GM21576 (cell line): Measurements from ENCODE around the gene IZUMO3.
"Not testable (repeated sequence)": the region's sequence is repeated elsewhere in the genome, so short reads cannot be mapped to it uniquely, and the experiment has no call there.

ENCODE experiments used
- ATAC-seq: cut with Tn5 transposase; IDR thresholded peaks from one replicate; pipeline ENCODE4 v1.9.1; 2021; ENCODE audit warnings: mild to moderate bottlenecking, moderate library complexity; ENCODE audit not compliant: unreplicated experiment

IZUMO3 gene

DNA sequence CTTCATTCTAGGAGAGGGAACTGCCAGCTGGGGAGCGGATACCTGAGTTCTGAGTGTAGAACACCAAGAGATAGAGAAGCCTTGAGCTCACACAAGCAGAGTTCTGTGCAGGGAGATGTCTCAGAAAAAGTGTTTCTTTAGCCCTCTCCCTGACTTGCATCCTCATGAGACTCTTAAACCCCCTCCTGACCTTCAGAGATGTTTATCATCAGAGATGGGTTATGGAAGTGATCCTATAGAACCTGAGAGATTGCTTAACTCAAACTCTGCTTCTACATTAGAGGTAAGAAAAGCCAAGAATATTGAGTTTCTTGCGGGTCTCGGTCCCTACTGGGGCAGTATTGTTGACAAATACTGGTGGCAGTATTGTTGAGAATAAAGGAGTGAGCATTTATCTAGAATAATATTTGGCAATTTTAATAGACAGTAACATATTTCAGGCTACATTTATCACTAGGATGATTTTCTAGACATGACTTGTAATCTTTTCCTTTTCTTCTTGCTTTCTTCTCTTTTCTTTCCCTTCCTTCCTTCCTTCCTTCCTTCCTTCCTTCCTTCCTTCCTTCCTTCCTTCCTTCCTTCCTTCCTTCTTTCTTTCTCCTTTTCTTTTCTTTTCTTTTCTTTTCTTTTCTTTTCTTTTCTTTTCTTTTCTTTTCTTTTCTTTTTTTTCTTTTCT, at the start of gene IZUMO3:
Gene IZUMO3, minus strand, starts transcription at position 51 of the 676 bp plus-strand sequence. CDS start 248 bp downstream, outside the sequence.
- ATAC-seq, result no peak

DNA sequence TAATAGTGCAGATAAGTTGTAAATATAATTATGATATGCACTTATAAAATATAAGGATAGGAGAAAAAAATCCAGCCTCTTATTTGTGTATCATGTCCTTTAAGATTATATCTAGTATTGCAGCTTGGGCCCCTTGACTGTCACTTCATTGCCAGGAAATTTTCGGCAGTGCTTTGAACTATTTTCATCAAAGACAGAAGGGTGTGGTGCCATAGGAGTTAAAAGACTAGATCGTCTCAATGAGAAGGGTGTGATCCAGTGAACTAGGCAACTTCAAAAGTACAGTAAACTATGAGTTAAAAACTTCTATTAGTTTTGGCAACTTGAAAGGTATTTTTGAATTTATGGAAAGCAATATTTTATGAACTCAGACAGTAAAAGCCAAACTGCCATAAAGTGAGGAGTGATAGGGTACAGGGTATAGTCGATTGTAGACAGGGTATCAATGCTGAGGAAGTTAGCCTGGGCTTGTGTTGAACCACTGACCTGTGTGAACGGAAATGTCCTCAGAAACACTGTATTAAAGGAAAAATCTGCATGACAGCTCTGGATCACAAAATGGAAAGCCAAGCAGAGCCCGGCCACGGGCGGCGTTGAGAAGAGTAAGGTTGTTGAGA, 48.6 kb upstream of the IZUMO3 start:
- ATAC-seq, result no peak

DNA sequence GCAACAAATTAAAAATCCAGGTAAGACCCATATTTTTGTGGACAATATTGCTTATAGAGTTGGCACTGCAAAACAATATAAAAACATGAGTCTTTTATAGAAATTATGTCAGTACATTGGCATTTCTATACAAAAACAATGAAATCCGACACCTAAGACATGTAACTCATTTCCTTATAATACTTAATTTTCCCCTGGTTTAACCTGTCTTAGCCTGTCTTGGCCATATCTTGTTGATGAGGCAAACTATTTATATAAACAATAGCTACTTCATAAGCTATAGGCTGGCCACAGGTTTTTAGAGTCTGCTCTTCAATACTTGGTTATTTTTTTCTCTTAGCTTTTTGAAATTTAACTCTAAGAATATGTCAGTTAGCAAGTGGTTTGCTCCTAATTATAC, 44.7 kb upstream of the IZUMO3 start:
- ATAC-seq, result no peak

DNA sequence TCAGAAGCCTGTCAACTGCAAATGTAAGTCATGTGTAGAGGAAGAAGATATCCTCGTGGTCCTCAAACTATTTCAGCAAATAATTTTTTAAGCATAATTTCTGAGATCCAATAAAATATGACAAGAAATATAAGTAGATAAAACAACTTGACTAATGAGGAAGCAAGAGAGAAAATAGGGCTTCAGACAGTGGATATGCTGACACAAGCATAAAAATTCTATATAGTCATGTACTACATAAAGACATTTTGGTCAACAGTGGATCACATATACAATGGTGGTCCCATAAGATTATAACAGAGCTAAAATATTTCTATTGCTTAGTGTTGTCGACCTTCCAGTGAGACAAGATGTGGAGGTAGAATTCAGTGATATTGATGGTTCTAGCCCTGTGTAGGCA, 42.2 kb upstream of the IZUMO3 start:
- no peak for ATAC-seq

DNA sequence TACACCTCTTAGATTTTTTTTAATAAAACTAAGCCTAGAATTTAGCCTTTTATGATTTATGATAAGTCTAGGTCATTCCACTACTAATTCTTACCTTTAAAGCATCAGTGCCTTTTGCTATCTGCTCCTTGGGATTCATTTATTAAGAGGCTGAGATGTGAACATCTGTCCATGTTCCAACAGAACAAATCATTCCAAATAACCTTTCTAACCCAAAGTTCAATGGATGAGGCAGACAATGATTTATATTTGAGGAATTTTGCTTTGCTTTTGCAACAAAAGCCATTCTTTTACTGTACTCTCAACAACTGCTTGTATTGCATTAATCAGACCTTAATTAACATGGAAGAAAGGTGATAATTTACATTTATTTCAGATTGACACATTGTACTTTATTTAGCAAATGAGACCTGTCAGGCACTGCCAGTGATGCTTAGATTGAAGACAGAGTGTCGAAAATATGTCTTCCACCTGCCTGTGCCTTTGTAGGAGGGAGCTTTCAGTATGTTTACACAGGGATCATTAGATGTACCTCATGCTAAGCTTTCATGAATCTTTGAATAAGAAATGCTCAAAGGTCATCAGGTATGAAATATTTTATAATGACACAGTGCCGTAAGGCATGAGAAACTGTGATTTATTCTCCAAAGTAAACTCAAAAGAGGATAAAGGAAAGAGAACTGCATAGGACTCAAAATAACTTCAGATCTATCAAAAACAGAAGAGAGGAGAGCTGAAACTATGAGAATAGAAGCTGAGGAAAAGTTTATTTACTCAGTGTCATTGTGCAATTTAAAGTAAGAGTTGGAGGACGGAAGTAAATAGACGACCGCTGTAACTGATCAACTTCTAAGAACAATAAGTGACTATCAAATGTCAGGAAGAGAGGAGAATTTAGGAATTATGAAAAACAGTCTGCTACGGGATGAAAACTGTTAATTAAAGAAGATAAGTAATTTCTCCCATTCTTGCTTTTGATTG, 36.7 kb upstream of the IZUMO3 start:
- no peak for ATAC-seq

- ATAC-seq, result not testable (repeated sequence)
Measured at GRCh38 chr9:24580005-24580404, 34.3 kb upstream of the IZUMO3 start.

- ATAC-seq, result no peak
Measured at GRCh38 chr9:24572406-24572805, 26.7 kb upstream of the IZUMO3 start.

DNA sequence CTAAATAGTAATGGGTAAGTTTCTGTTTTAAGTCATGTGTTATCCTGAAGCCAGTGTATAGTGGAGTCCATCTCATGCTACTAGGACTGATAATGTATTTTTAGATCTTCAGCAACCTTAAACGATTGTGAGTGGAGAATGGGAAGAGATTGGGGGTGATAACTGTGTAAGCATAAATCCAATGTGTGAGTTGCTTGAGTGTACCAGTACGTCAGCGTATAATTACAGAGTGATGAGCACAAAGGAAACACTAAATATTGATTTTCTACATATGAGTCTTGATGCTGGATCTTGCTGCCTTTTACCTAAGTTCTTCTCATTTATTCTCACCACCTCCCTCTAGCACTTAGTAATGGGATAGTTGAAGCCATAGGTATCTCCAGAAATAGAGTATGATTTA, 16.3 kb upstream of the IZUMO3 start:
- no peak for ATAC-seq

DNA sequence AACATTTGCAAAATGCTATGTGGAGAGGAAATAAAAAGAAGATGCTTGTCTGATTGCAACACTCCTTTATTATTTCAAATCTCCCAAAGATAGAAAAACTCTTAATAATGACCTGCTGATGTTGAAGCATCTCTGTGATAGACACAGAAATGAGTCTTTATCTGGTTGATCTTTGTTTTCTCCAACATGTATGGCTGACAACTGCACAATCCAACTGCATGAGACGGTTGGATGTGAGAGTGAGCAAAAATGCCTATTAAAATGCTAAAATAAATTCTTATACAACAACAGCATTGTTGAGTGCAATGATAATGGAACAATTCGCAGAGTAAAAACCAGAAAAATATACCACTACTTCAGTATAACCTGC, 7.5 kb upstream of the IZUMO3 start:
- no peak for ATAC-seq

DNA sequence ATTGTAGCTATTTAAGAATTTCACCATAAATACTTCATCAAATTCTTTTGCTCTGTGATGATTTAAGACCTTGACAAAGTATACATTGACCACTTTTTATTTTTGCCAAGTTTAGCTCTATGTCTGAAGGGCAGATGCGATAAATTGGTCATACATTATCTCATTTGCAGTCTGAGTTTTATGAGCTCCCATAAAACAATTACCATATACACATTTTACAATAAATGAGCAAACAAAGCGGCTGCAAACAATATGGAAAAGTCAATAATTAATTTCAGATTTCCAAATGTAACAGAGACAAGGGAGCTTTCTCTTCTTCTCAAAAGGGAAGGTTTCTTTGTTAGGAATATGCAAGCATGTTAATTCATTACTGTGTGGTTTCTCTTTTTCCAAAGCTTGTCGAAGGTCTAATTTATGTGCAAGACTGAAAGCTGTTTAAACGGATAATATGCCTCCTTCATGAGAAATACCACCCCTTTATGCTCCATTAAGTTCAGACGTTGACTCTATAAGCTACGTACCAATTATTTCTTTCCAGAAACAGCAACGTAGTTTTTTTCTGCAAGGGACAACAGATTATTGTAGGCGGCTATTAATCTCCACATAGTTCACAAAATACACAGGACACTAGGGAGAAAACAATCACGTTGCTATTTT, 7.0 kb upstream of the IZUMO3 start:
- no peak for ATAC-seq

- no peak for ATAC-seq
Measured at GRCh38 chr9:24545285-24545684, 412 bp downstream of the IZUMO3 start.

DNA sequence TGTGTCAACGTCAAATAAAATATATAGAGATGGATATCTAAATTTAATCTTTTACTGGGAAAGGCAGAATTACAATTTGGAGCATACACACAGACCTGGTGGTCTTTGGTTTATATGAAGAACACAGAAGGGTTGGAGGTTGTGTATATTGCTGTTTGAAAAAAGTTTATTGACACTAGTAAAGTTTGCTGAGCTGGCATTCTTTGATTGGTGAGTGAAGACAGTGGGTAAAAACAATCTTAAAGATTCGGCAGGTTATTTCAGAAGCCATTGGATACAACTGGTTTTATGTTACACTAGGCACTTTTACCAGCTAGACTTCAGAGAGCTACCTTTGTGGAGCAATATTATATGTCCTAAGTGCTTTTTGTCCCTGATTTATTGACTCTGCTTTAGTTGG, 27.2 kb downstream of the IZUMO3 start:
- ATAC-seq, result no peak

DNA sequence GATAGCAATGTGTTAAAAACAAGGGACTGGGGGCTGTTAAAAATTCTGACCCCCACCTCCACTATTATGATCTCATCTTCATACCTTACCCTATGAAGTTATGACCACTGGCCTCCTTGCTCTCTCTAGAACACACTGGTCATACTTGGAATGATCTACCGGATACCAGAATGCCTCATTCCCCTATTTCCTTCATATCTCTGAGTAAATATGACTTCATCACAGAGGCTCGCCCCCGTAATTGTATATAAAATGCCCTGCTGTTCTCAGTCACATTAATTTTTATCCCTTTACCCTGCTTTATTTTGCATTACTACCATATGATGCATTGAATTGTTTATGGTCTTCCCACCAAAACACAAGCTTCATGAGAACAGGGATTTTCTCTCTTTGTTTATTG, 29.2 kb downstream of the IZUMO3 start:
- no peak for ATAC-seq

DNA sequence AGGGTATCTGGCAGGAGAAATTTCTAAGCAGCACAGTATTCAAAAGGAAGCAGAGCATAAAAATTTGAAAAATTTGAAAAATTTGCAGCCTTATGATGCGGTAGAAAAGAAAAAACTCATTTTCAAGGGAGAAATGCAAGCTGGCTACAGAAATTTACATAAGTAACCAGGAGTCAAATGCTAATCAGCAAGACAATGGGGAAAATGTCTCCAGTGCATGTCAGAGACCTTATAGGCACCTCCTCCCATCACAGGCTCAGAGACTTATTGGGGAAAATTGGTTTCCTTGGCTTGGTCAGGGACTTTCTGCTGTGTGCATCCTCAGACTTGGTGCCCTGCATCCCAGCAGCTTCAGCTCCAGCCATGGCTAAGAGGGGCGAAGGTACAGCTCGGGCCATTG, 35.8 kb downstream of the IZUMO3 start:
- no peak for ATAC-seq

- no peak for ATAC-seq
Measured at GRCh38 chr9:24504521-24504920, 41.2 kb downstream of the IZUMO3 start.

DNA sequence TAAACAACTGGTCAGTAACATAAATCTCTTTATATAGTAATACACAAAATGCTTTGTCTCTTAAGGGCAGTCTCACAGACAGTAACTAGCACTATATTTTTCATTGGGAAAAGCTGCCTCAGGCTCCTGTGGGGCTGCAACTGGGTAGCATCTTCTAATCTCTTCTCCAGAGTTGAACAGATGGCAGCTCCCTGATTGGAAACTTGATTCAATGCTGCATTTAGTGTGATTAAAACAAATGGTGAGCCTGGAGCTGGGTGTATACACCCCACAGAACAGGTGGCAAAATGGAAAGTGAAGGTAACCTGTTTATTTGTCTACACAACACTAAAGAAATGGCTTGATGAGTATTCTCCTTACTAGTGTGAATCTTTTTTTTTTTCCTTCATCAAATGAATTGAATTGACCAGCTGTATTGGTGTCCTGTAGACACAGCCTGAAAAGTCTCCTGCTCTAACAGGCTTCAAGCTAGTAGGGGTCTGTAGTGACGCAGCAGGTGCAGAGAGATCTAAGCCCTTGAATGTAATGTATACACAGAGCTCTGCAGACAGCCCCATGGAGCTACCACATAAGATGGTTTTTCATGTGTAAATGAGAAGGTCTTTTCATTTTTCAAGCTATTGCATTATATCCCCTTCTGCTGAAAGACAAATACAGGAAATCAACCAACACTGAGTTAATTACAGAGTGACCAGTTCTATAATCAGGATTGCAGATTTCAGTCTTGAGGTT, 43.3 kb downstream of the IZUMO3 start:
- ATAC-seq, result no peak

- no peak for ATAC-seq
Measured at GRCh38 chr9:24500761-24501160, 44.9 kb downstream of the IZUMO3 start.

- no peak for ATAC-seq
Measured at GRCh38 chr9:24498632-24499031, 47.1 kb downstream of the IZUMO3 start.

GRCh38 chr9:24497671-24498070, 48.0 kb downstream of the IZUMO3 start:
- ATAC-seq, result no peak
